Measurements from ENCODE around the gene DBF4B.
"Not testable (repeated sequence)": the region's sequence is repeated elsewhere in the genome, so short reads cannot be mapped to it uniquely, and the experiment has no call there.

The DBF4B gene

GRCh38 chr17:44734272-44734671 lies 25.8 kb downstream of the DBF4B start:
- no peak for DNase-seq

- DNase-seq: no peak
These were observed 28.2 kb downstream of the DBF4B start for GRCh38 chr17:44736551-44737240.

- no peak for DNase-seq
These were observed 29.9 kb downstream of the DBF4B start for GRCh38 chr17:44738214-44738906.

- DNase-seq: no peak
These were observed 32.9 kb downstream of the DBF4B start for GRCh38 chr17:44741316-44741715.

DNA sequence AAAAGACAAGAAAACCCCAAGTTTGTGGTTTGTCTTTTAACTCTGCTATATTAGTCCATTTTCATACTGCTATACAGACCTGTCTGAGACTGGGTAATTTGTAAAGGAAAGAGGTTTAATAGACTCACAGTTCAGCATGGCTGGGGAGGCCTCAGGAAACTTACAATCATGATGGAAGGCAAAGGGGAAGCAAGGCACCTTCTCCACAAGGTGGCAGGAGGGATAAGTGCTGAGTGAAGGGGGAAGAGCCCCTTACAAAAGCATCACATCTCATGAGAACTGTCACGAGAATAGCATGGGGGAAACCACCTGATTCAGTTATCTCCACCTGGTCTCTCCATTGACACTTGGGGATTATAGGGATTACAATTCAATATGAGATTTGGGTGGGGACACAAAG lies 36.8 kb downstream of the DBF4B start:
- no peak for DNase-seq

DNA sequence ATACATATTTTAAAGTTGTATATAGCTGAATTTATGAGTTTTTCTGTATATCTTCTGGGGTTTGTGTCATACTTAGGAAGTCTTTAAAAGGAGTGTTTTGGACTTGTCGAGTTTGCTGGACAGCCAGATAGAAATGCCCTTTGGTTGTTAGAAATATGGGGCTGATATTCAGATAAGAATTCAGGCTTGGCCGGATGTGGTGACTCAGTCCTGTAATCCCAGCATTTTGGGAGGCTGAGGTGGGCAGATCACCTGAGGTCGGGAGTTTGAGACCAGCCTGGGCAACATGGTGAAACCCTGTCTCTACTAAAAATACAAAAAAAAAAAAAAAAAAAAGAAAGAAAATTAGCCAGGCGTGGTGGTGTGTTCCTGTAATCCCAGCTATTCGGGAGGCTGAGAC lies 37.3 kb downstream of the DBF4B start:
- not testable (repeated sequence) for DNase-seq

DNA sequence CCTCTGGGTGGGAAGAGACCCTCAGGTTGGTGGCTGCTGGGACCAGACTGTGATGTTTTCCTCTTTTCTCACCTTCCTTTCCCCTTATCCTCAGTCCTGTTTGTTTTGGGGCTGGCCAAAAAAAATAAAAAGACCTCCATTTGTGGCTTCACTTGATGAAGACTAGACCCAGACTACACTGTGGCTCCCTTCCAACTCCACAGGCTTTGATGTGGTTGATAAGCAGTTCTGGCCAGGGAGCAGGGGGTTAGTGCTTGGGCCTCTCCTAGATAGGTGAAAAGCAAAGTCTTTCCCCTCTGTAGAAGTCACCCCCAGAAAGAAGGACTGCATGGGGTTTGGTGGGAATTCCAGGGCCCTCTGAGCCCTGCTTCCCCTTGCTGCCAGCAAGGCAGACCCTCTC lies 39.1 kb downstream of the DBF4B start:
- no peak for DNase-seq

DNA sequence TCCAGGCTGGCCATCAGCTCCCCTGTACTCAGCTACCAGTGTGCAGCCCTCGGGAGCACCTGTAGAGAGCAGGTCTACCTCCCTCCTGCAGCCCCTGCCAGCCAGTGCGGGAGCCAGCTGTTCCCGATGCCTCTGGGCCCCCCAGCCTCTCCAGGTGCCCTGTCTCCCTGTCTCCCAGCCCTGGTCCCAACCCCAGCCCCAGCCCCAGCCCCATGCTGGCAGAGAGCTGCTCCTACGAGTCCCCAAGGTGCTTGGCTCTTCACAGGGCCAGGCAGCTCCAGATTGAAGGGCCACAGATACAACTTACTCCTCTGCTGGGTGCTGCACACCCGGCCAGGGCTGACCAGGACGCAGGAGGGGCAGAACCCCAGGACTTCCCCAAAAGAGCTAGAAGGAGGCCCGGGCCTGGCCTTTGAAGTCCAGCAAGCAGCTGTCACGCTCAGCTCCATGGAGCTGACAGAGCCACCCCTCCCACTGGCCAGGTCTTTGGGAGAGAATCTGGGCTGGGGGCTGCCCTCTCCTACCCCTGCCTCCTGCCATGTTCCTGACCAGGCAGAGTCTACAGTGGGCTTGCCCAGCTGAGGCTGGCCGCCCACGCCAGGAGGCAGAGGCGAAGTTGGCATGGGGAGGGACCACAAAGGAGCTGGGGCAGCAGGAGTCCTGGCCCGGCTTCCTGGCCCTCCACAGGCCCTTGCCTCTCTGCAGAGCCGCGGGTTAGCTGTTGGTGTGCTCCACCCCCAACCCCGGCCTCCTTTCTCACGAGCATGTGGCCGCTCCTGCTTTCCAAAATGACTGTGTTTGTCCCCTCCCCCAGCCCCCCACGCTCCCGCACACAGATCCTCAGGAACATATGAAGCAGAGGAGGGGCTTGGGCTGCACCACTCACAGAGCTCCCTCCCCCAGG lies 40.9 kb downstream of the DBF4B start:
- no peak for DNase-seq

DNA sequence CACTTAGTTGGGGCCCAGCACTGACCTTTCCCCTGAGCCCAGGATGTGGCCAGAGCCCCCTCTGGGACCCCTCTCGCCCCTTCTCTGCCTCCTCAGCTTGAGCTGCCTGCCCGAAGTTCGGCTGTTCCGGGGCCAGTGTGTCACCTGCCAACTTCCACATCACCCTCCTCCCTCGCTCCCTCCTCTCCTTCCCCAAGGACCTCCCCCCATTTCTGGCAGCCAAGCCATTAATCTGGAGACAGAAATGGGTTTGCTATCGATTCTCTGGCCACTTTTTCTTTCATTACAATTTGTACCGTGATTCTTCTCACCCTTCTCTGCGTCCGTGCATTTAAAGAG lies 41.5 kb downstream of the DBF4B start:
- no peak for DNase-seq

DNA sequence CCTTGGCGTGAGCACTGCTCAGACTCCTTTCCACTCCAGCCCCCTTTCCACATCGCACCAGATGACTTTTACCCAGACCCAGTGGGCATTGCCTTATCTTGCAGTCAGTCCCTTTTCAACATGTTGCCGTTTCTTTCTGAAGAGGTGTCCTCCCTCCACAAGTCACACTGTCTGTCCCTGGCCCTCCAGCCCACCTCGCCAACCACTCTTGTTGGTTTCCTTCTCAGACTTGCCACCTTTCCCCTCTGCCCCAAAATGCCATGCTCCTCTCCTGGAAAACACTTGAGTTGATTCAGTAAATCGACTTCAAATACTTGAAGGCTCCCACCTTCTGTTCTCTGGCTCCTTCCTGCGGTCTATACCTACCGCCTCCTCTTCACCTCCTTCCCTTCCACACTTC lies 42.9 kb downstream of the DBF4B start:
- DNase-seq: no peak

GRCh38 chr17:44751806-44752205 lies 43.3 kb downstream of the DBF4B start:
- no peak for DNase-seq

DNA sequence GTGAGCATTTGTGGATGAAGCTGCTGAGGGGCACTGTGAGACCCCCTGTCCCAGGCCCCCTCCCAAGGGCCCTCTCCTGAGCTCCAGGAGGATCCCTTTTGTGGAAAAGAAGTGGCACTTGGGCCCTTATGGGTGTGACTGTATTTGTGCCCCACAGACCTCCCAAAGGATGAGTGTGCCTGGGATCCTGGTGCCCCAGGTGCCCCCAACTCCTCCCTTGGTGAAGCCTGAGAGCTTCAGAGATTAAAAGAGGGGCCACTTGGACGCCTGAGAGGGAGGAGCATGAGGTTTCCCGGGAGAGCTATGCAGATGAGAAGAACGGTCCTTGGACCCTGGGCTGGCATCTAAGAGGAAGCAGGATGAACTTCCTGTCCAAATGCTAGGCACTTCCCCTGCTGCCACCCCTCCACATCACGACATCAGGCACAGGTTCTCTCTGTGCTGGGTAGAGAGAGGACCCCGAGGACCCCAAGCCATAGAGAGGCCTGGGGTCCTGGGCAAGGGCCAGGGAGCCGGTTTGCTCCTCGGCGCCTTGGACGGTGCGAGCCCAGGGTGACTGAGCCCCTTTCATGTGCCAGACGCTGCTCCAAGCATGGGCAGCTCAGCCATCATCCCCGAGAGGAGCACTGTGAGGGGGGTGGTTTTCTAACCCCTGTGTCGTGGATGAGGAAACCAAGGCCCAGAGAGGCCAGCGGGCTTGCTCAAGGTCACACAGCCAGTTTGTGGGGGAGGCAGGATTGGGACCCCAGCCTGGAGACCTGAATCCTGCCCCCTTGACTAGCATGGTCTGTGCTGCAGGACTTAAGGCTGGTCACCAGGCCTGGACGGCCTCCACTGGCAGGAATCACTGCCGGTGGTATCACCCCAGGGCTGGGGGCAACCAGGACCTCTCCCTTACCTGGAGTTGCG lies 44.7 kb downstream of the DBF4B start:
- DNase-seq: no peak

- no peak for DNase-seq
These were observed 45.8 kb downstream of the DBF4B start for GRCh38 chr17:44754276-44754675.

DNA sequence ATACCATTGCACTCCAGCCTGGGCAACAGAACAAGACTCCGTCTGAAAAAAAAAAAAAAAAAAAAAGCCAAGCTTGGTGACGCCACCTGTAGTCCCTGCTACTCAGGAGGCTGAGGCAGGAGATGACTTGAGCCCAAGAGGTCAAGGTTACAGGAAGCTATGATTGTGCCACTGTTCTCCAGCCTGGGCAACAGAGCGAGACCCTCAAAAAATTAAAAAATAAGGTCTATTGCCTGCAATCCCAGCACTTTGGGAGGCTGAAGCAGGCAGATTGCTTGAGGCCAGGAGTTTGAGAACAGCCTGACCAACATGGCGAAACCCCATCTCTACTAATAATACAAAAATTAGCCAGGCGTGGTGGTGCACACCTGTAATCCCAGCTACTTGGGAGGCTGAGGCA lies 46.7 kb downstream of the DBF4B start:
- DNase-seq: not testable (repeated sequence)

DNA sequence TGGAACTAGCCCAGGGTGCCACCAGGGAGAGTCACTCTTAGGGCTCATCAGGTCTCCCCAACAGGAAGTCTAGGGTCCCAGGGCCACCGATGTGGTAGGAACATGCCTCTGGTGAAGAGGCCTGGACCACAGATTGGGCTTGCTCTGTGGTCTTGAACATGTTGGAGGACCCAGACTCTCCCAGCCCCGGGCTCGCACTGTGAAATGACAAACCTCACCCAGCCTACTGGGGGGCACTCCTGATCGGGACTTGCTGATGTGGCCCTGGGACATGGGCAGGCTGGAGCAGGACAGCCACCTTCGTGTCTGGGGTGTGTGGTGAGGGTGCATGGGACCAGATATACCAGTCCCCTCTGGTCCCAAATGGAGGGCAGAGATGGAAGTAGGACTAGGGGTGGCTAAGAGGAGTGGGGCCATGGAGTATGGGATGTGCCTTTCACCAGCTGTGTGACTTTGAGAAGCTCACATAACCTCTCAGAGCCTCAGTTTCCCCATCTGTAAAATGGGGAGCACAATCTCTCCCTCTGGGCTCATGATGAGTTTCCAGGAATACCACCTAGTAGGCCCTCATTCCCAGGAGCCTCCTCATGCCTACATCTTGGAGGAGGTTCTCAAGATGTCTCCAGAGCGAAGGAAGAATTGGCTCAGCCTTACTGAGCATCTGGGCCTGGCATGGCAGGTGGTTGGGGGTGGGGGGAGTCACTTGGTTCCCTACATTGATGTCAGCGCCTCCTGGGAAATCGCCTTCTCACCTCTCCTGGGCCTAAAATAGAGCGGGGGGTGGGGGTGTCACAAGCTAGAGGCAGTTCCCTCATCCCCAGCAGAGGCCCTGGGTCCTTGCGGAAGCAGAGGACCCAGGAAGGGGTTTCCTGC lies 48.8 kb downstream of the DBF4B start:
- no peak for DNase-seq

- DNase-seq: no peak
These were observed 49.5 kb downstream of the DBF4B start for GRCh38 chr17:44757918-44758413.

GRCh38 chr17:44758414-44759085 lies 50.1 kb downstream of the DBF4B start, which contains the start of gene ADAM11:
ADAM11 (plus strand) TSS chr17:44758988; CDS start chr17:44759200, 212 bp downstream.
- peak; percentile 8 for DNase-seq

DNA sequence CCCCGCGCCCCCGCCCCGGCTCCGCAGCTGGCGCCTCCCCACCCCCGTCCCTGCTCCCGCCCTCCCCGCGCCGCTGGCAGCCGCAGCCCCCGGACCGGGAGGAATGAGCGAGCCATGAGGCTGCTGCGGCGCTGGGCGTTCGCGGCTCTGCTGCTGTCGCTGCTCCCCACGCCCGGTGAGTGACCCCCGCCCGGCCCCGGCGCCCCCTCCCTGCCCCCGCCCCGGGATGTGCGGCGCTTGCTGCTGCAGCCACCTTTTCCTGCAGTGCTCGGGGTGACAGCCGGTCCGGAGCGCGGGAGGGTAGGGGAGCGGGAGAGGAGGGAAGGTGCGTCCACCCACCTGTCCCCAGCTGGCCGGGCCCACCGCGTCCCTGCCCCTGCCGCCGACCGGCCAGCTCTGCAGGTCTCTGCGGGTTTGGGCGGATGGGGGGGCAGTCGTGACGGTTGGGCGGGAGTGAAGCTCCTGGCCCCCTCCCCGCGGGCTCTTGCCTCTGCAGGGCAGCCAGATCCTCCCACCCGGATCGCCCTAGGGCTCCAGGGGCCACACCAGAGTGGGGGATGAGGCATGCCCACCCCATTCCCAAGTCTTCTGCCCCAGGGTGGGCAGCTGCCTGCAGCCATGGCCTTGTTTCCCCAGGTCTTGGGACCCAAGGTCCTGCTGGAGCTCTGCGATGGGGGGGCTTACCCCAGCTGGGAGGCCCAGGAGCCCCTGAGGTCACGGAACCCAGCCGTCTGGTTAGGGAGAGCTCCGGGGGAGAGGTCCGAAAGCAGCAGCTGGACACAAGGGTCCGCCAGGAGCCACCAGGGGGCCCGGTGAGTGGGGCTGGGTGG lies 50.8 kb downstream of the DBF4B start:
- DNase-seq: peak; percentile 7

DNA sequence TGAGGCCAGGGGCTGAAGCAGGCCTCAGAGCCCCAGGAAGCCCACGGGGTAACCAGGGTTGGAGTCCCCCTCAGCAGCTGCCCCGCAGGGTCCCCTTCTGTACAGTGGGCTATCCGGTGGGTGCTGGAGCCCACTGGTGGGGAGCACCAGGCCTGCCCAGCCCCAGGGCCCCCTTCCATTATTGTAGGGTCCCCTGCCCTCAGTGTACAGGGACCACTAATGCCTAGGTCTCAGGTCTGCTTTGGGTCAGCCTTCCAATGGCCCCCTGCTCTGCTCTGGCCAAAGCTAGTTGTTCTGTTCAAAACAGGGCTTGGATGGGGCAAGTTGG lies 51.4 kb downstream of the DBF4B start:
- no peak for DNase-seq
